Measurements from ENCODE around the gene ENOSF1. TPM values are rescaled to one million over a fixed set of nuclear protein-coding genes. Genes with fewer than 3 reads are reported as not detected.
"Not testable (repeated sequence)": the region's sequence is repeated elsewhere in the genome, so short reads cannot be mapped to it uniquely, and the experiment has no call there.

The ENOSF1 gene, protein sequence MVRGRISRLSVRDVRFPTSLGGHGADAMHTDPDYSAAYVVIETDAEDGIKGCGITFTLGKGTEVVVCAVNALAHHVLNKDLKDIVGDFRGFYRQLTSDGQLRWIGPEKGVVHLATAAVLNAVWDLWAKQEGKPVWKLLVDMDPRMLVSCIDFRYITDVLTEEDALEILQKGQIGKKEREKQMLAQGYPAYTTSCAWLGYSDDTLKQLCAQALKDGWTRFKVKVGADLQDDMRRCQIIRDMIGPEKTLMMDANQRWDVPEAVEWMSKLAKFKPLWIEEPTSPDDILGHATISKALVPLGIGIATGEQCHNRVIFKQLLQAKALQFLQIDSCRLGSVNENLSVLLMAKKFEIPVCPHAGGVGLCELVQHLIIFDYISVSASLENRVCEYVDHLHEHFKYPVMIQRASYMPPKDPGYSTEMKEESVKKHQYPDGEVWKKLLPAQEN
- total RNA-seq = 100 to 1,000 TPM in 1 of 3 donors, 10 to 100 TPM in 2; 72.0 to 132 (median 95.2) TPM
- long read RNA-seq, donor 1, transcript ENOSF1-201 (16 exons, 1,867 nt) = major isoform, 18 of 39 reads
- long read RNA-seq, donor 1, partial matches to known transcripts = 3 of 39 reads
- long read RNA-seq, donor 1, other reads (novel, unspliced or antisense) = 18 of 39 reads
- long read RNA-seq, donor 2, partial matches to known transcripts = 11 of 30 reads
- long read RNA-seq, donor 2, other reads (novel, unspliced or antisense) = 15 of 30 reads

DNA sequence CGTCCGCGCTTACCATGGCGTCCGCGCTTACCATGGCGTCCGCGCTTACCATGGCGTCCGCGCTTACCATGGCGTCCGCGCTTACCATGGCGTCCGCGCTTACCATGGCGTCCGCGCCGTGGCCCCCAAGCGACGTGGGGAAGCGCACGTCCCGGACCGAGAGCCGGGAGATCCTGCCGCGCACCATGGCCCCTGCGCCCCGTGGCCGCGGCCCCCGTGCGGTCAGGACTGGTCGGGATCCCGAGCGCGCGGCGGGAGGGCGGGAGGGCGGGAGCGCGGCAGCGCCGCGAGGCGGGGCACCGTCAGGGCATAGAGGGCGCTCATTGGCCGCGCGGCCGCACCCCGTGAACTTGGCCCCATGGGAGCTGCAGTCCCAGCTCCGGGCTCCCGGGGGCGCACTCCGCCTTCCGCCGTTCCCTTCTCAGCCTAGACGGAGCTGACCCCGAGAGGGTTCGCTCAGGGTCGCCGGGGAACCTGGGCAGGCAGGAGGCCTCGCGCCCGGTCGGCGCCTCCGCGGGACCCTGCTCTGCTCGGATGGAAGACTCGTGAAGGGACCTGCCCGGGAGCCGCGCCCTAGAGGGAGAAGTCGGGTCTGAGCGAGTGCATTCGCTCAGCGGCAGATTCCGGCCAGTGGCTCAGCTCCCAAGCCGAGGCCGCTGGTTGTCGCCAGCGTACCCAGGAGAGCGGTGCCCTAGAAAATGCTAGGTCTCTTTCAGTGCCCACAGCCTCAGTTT, at the start of gene ENOSF1:
ENOSF1 (minus strand) TSS at position 230 of the 734 bp plus-strand sequence; CDS start at position 187, 43 bp downstream.
- H3K4me1 ChIP-seq (ENCODE audit: low read depth) = peaks cover 3% of the 10 kb centered on the region
- intact Hi-C loops (cut with DNase I, micrococcal nuclease) = no loop called here

DNA sequence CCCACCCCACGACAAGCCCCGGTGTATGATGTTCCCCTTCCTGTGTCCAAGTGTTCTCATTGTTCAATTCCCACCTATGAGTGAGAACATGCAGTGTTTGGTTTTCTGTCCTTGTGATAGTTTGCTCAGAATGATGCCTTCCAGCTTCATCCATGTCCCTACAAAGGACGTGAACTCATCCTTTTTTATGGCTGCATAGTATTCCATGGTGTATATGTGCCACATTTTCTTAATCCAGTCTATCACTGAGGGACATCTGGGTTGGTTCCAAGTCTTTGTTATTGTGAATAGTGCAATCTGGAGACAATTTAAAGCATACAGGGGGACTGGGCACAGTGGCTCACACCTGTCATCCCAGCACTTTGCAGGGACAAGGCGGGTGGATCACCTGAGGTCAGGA, 47.4 kb upstream of the ENOSF1 start:
- H3K4me3 ChIP-seq; H3K4me1 ChIP-seq (ENCODE audit: low read depth); H3K36me3 ChIP-seq (ENCODE audit: low read depth); ATAC-seq; DNase-seq; intact Hi-C loops (cut with DNase I, micrococcal nuclease); H3K9me3 ChIP-seq: not testable (repeated sequence)

More for the DNA sequence above, at the start of gene ENOSF1:
- H3K4me3 ChIP-seq = peak within 1 kb of the TSS; percentile 35
- ATAC-seq (peak; percentile 98), DNase-seq (peak; percentile 92 to 97 (median 92))
- TF ChIP-seq, protein P1, sequence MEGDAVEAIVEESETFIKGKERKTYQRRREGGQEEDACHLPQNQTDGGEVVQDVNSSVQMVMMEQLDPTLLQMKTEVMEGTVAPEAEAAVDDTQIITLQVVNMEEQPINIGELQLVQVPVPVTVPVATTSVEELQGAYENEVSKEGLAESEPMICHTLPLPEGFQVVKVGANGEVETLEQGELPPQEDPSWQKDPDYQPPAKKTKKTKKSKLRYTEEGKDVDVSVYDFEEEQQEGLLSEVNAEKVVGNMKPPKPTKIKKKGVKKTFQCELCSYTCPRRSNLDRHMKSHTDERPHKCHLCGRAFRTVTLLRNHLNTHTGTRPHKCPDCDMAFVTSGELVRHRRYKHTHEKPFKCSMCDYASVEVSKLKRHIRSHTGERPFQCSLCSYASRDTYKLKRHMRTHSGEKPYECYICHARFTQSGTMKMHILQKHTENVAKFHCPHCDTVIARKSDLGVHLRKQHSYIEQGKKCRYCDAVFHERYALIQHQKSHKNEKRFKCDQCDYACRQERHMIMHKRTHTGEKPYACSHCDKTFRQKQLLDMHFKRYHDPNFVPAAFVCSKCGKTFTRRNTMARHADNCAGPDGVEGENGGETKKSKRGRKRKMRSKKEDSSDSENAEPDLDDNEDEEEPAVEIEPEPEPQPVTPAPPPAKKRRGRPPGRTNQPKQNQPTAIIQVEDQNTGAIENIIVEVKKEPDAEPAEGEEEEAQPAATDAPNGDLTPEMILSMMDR (IDR thresholded peaks at IDR 0.05) = peak; percentile 93
- H3K36me3 ChIP-seq (ENCODE audit: low read depth) = no peaks in the 10 kb centered on the region
- H3K9me3 ChIP-seq = peaks cover 2% of the 10 kb centered on the region

DNA sequence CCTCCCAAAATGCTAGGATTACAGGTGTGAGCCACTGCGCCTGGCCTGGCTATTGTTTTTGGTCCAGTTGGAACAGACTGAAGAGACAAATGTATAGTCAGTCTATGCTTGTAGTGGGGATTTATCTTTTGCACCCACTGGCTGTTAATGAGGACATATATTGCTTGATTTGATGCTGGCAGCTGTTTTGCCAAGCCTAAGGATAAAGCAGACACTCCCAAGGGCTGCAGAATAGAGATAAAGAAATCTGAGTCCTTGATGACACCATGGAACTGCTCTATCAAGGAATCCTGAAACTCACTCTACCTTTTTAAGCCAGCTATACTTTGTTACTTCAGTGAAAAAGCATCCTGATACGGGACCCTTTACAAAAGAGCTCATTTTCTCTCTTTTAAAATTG, 43.1 kb upstream of the ENOSF1 start:
- Histone ChIP-seq H3K36me3 (ENCODE audit: low read depth) (no peaks in the 10 kb centered on the region), H3K9me3 (no peaks in the 10 kb centered on the region), H3K4me1 (ENCODE audit: low read depth) (no peaks in the 10 kb centered on the region), H3K4me3 (no peak overlapping the region)
- TF ChIP-seq, protein P1 (IDR thresholded peaks at IDR 0.05) = no peak
- DNase-seq = no peak
- no peak for ATAC-seq
- intact Hi-C loops (cut with DNase I, micrococcal nuclease) = no loop called here

DNA sequence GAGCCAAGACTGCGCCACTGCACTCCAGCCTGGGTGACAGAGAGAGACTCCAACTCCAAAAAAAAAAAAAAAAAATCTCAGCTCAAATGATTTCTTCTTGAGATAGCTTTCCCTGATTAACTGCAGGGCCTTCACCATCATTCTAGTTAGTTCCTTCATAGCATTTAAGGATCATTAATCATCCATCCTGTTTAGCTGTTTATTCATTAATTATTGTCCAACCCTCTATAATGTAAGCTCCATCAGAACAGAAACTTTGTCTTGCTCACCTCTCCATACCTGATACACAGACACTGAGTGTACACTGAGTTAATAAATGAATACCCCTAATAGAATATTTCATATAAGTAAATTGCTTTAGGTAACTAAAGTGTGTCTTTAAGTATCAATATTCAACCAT, 42.2 kb upstream of the ENOSF1 start:
- H3K4me3 ChIP-seq = no peak overlapping the region
- no peaks in the 10 kb centered on the region for H3K9me3 ChIP-seq
- no peak for ATAC-seq
- TF ChIP-seq, protein P1 (IDR thresholded peaks at IDR 0.05) = no peak
- intact Hi-C loops (cut with DNase I, micrococcal nuclease) = no loop called here
- H3K4me1 ChIP-seq (ENCODE audit: low read depth) = no peaks in the 10 kb centered on the region
- no peak for DNase-seq
- no peaks in the 10 kb centered on the region for H3K36me3 ChIP-seq (ENCODE audit: low read depth)

DNA sequence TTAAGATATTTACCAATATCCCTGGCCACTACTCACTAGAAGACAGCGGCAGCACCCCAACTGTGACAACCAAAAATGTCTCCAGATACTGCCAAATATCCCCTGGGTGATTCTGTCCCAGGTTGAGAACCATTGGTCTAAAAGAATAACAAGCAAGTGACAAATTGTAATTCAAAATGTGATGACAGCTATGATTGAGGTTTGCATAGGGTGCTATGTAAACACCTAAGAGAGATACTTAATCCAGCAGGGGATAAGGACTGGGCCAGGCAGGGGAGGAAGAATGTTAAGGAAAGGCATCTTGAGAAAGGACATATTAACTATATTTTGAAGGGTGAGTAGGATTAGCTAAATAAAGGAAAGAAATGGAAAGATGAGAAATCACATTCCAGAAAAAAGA, 38.0 kb upstream of the ENOSF1 start:
- no peaks in the 10 kb centered on the region for H3K36me3 ChIP-seq (ENCODE audit: low read depth)

More for the DNA sequence above, 38.0 kb upstream of the ENOSF1 start:
- H3K9me3 ChIP-seq = no peaks in the 10 kb centered on the region
- H3K4me3 ChIP-seq = no peak overlapping the region
- TF ChIP-seq, protein P1 (IDR thresholded peaks at IDR 0.05) = no peak
- ATAC-seq = no peak
- intact Hi-C loops (cut with DNase I, micrococcal nuclease) = no loop called here
- no peak for DNase-seq
- no peaks in the 10 kb centered on the region for H3K4me1 ChIP-seq (ENCODE audit: low read depth)

Measured in mucosa of descending colon (tissue), 3 donors.